ENCODE results near the gene MSH5.

MSH5 gene

GRCh38 chr6:31729515-31729978 is 10.3 kb upstream of the MSH5 start:
- Histone ChIP-seq H3K9me3 (ENCODE audit: control insufficient read depth in 5 of 5, low read length in 5 of 5) (no peaks in the 10 kb centered on the region), H3K4me1 (ENCODE audit: control insufficient read depth in 5 of 5, insufficient read depth in 5 of 5, low read length in 5 of 5) (peaks cover 11 to 75% (median 61%) of the 10 kb centered on the region in 5 donors), H3K36me3 (ENCODE audit: control insufficient read depth in 5 of 5, insufficient read depth in 5 of 5, low read length in 5 of 5) (peaks cover 20 to 66% (median 60%) of the 10 kb centered on the region in 5 donors), H3K27me3 (ENCODE audit: control insufficient read depth in 5 of 5, insufficient read depth in 4 of 5, low read length in 5 of 5) (no peaks in the 10 kb centered on the region), H3K4me3 (ENCODE audit: low read depth in 1 of 5, low read length in 5 of 5) (peak overlapping the region; percentile 93 to 98 (median 96)), H3K9ac (ENCODE audit: low read length in 5 of 5) (peak overlapping the region; percentile 77 to 91 (median 86)), H3K27ac (ENCODE audit: low read depth, low read length) (peak overlapping the region; percentile 97)

- peaks cover 11 to 81% (median 67%) of the 10 kb centered on the region in 5 donors for H3K4me1 ChIP-seq (ENCODE audit: control insufficient read depth in 5 of 5, insufficient read depth in 5 of 5, low read length in 5 of 5)
Observed at GRCh38 chr6:31729979-31730630, 9.7 kb upstream of the MSH5 start.

DNA sequence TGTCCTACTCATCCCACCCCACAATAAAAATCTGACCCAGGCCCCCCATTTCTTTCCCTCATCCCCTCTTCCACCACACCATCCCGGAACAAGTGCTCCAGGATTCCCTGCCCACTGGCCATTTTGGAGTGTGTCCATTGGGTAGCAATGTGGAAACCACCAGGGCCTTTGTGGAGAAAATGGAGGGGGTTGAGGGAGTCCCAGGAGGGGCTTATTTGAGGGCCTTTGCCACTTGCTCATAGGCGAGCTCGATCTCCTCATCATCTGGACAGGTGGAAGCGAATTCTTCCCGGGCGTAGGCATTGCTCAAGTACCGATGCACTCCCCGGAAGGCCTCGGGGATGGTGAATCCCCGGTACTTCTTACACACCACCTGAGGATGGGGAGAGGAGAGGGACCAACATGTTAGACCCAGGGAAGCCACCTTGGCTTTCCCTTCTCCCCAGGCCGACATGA is 9.1 kb upstream of the MSH5 start:
- peak overlapping the region in 2 of 5 donors; percentile 90 to 91 for H3K9ac ChIP-seq (ENCODE audit: low read length in 5 of 5)

More at GRCh38 chr6:31729979-31730630, 9.7 kb upstream of the MSH5 start:
- Histone ChIP-seq H3K27ac (ENCODE audit: low read depth, low read length) (peak overlapping the region; percentile 97), H3K9ac (ENCODE audit: low read length in 5 of 5) (peak overlapping the region in 4 of 5 donors; percentile 81 to 91 (median 88)), H3K27me3 (ENCODE audit: control insufficient read depth in 5 of 5, insufficient read depth in 4 of 5, low read length in 5 of 5) (no peaks in the 10 kb centered on the region), H3K4me3 (ENCODE audit: low read depth in 1 of 5, low read length in 5 of 5) (peak overlapping the region; percentile 93 to 98 (median 96)), H3K9me3 (ENCODE audit: control insufficient read depth in 5 of 5, low read length in 5 of 5) (no peaks in the 10 kb centered on the region), H3K36me3 (ENCODE audit: control insufficient read depth in 5 of 5, insufficient read depth in 5 of 5, low read length in 5 of 5) (peaks cover 20 to 65% (median 58%) of the 10 kb centered on the region in 5 donors)

DNA sequence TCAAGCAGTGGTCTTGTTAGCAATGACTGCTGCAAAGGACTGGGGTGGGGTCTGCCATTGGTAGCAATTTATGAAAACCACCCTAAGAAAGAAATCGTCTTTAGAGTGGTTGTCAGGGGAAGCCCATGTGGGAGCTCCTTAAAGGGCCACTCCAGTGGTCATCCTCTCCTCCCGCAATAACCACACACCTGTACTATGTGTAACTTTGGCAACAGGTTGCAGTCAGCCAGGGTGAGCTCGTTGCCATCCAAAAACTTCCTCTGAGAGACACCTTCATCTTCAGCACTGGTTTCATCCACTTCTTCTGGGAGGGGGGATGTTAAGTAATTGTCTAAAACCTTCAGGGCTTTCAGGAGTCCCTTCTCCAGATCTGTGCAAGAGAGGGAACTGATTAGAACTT is 7.8 kb upstream of the MSH5 start:
- Histone ChIP-seq H3K36me3 (ENCODE audit: control insufficient read depth in 5 of 5, insufficient read depth in 5 of 5, low read length in 5 of 5) (peaks cover 7 to 48% (median 42%) of the 10 kb centered on the region in 5 donors), H3K4me3 (ENCODE audit: low read depth in 1 of 5, low read length in 5 of 5) (no peak overlapping the region), H3K27ac (ENCODE audit: low read depth, low read length) (peak overlapping the region; percentile 97), H3K27me3 (ENCODE audit: control insufficient read depth in 5 of 5, insufficient read depth in 4 of 5, low read length in 5 of 5) (no peaks in the 10 kb centered on the region), H3K9ac (ENCODE audit: low read length in 5 of 5) (no peak overlapping the region), H3K9me3 (ENCODE audit: control insufficient read depth in 5 of 5, low read length in 5 of 5) (no peaks in the 10 kb centered on the region), H3K4me1 (ENCODE audit: control insufficient read depth in 5 of 5, insufficient read depth in 5 of 5, low read length in 5 of 5) (peaks cover 11 to 80% (median 67%) of the 10 kb centered on the region in 5 donors)

More for the DNA sequence above, 9.1 kb upstream of the MSH5 start:
- Histone ChIP-seq H3K4me3 (ENCODE audit: low read depth in 1 of 5, low read length in 5 of 5) (peak overlapping the region in 4 of 5 donors; percentile 36 to 98 (median 94)), H3K36me3 (ENCODE audit: control insufficient read depth in 5 of 5, insufficient read depth in 5 of 5, low read length in 5 of 5) (peaks cover 19 to 62% (median 56%) of the 10 kb centered on the region in 5 donors), H3K27me3 (ENCODE audit: control insufficient read depth in 5 of 5, insufficient read depth in 4 of 5, low read length in 5 of 5) (no peaks in the 10 kb centered on the region), H3K4me1 (ENCODE audit: control insufficient read depth in 5 of 5, insufficient read depth in 5 of 5, low read length in 5 of 5) (peaks cover 11 to 86% (median 72%) of the 10 kb centered on the region in 5 donors), H3K9me3 (ENCODE audit: control insufficient read depth in 5 of 5, low read length in 5 of 5) (no peaks in the 10 kb centered on the region), H3K27ac (ENCODE audit: low read depth, low read length) (peak overlapping the region; percentile 97)

- peak overlapping the region; percentile 100 for H3K27ac ChIP-seq (ENCODE audit: low read depth, low read length)
- peaks cover 7 to 37% (median 31%) of the 10 kb centered on the region in 5 donors for H3K36me3 ChIP-seq (ENCODE audit: control insufficient read depth in 5 of 5, insufficient read depth in 5 of 5, low read length in 5 of 5)
- H3K4me1 ChIP-seq (ENCODE audit: control insufficient read depth in 5 of 5, insufficient read depth in 5 of 5, low read length in 5 of 5), result peaks cover 13 to 80% (median 65%) of the 10 kb centered on the region in 5 donors
- peak overlapping the region in 4 of 5 donors; percentile 84 to 98 (median 95) for H3K4me3 ChIP-seq (ENCODE audit: low read depth in 1 of 5, low read length in 5 of 5)
- H3K9ac ChIP-seq (ENCODE audit: low read length in 5 of 5), result peak overlapping the region in 4 of 5 donors; percentile 97 to 100 (median 98)
- no peaks in the 10 kb centered on the region for H3K27me3 ChIP-seq (ENCODE audit: control insufficient read depth in 5 of 5, insufficient read depth in 4 of 5, low read length in 5 of 5)
- H3K9me3 ChIP-seq (ENCODE audit: control insufficient read depth in 5 of 5, low read length in 5 of 5), result no peaks in the 10 kb centered on the region
Observed at GRCh38 chr6:31733734-31734133, 6.1 kb upstream of the MSH5 start.

GRCh38 chr6:31734247-31734820 is 5.5 kb upstream of the MSH5 start:
- Histone ChIP-seq H3K9me3 (ENCODE audit: control insufficient read depth in 5 of 5, low read length in 5 of 5) (no peaks in the 10 kb centered on the region), H3K36me3 (ENCODE audit: control insufficient read depth in 5 of 5, insufficient read depth in 5 of 5, low read length in 5 of 5) (peaks cover 7 to 37% (median 31%) of the 10 kb centered on the region in 5 donors), H3K4me3 (ENCODE audit: low read depth in 1 of 5, low read length in 5 of 5) (peak overlapping the region; percentile 80 to 98 (median 93)), H3K27ac (ENCODE audit: low read depth, low read length) (peak overlapping the region; percentile 100), H3K4me1 (ENCODE audit: control insufficient read depth in 5 of 5, insufficient read depth in 5 of 5, low read length in 5 of 5) (peaks cover 13 to 80% (median 64%) of the 10 kb centered on the region in 5 donors), H3K27me3 (ENCODE audit: control insufficient read depth in 5 of 5, insufficient read depth in 4 of 5, low read length in 5 of 5) (no peaks in the 10 kb centered on the region), H3K9ac (ENCODE audit: low read length in 5 of 5) (peak overlapping the region; percentile 97 to 100 (median 98))

- Histone ChIP-seq H3K27ac (ENCODE audit: low read depth, low read length) (peak overlapping the region; percentile 100), H3K4me1 (ENCODE audit: control insufficient read depth in 5 of 5, insufficient read depth in 5 of 5, low read length in 5 of 5) (peaks cover 13 to 86% (median 68%) of the 10 kb centered on the region in 5 donors), H3K9me3 (ENCODE audit: control insufficient read depth in 5 of 5, low read length in 5 of 5) (no peaks in the 10 kb centered on the region), H3K27me3 (ENCODE audit: control insufficient read depth in 5 of 5, insufficient read depth in 4 of 5, low read length in 5 of 5) (no peaks in the 10 kb centered on the region), H3K36me3 (ENCODE audit: control insufficient read depth in 5 of 5, insufficient read depth in 5 of 5, low read length in 5 of 5) (peaks cover 7 to 37% (median 31%) of the 10 kb centered on the region in 5 donors), H3K4me3 (ENCODE audit: low read depth in 1 of 5, low read length in 5 of 5) (peak overlapping the region; percentile 80 to 98 (median 93)), H3K9ac (ENCODE audit: low read length in 5 of 5) (peak overlapping the region; percentile 97 to 100 (median 98))
Observed at GRCh38 chr6:31734821-31735406, 4.9 kb upstream of the MSH5 start.

DNA sequence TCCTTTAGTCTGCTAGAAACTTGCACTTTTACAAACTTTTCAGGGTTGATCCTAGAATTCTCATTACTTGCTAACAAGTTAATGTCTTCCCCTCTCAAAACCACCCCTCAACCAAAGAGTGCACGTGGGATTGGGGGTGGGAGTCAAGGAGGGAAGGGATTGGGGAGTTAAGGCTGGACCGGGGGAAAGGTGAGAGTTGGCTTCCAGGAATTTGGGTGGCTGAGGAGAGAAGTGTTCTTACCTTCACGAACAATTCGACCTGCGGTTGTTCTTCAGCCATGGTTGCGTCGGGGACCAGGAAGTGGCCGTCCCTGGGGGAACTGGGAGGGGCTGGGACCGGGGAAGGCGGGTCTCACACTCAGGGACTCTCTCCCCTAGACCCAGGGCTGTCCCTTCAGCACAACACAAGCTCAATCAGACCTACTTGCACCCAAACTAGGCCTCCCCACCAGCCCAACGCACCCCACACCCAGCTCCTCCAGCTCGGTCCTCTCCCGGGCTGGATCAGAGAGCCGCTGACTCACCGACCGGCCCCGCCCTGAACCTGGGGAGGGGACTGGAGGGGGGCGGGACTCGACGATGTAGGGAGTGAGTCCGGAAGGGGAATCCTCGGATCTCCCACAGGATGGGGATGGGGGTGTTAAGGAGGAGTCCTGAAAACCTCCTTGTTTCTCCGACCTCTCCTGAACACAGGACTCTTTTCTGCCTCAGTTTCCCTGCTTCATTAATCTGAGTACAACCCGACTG is 3.6 kb upstream of the MSH5 start, which contains the start of gene CLIC1:
TSS of gene CLIC1 (minus strand) at position 510 of the 747 bp plus-strand sequence. CDS start at position 280, 230 bp downstream.
- peak within 1 kb of the TSS; percentile 97 to 100 (median 98) for H3K9ac ChIP-seq (ENCODE audit: low read length in 5 of 5)
- peak within 1 kb of the TSS; percentile 100 for H3K27ac ChIP-seq (ENCODE audit: low read depth, low read length)
- no peaks in the 10 kb centered on the region for H3K9me3 ChIP-seq (ENCODE audit: control insufficient read depth in 5 of 5, low read length in 5 of 5)
- peaks cover 13 to 86% (median 71%) of the 10 kb centered on the region in 5 donors for H3K4me1 ChIP-seq (ENCODE audit: control insufficient read depth in 5 of 5, insufficient read depth in 5 of 5, low read length in 5 of 5)
- peak within 1 kb of the TSS; percentile 80 to 98 (median 93) for H3K4me3 ChIP-seq (ENCODE audit: low read depth in 1 of 5, low read length in 5 of 5)
- H3K27me3 ChIP-seq (ENCODE audit: control insufficient read depth in 5 of 5, insufficient read depth in 4 of 5, low read length in 5 of 5), result no peaks in the 10 kb centered on the region
- H3K36me3 ChIP-seq (ENCODE audit: control insufficient read depth in 5 of 5, insufficient read depth in 5 of 5, low read length in 5 of 5), result peaks cover 7 to 32% (median 27%) of the 10 kb centered on the region in 5 donors

- Histone ChIP-seq H3K27ac (ENCODE audit: low read depth, low read length) (peak overlapping the region; percentile 100), H3K9me3 (ENCODE audit: control insufficient read depth in 5 of 5, low read length in 5 of 5) (no peaks in the 10 kb centered on the region), H3K9ac (ENCODE audit: low read length in 5 of 5) (peak overlapping the region in 4 of 5 donors; percentile 71 to 100 (median 98)), H3K4me1 (ENCODE audit: control insufficient read depth in 5 of 5, insufficient read depth in 5 of 5, low read length in 5 of 5) (peaks cover 9 to 87% (median 71%) of the 10 kb centered on the region in 5 donors), H3K4me3 (ENCODE audit: low read depth in 1 of 5, low read length in 5 of 5) (peak overlapping the region; percentile 80 to 98 (median 93)), H3K36me3 (ENCODE audit: control insufficient read depth in 5 of 5, insufficient read depth in 5 of 5, low read length in 5 of 5) (peaks cover 3 to 25% (median 21%) of the 10 kb centered on the region in 5 donors), H3K27me3 (ENCODE audit: control insufficient read depth in 5 of 5, insufficient read depth in 4 of 5, low read length in 5 of 5) (no peaks in the 10 kb centered on the region)
Observed at GRCh38 chr6:31736768-31737314, 3.0 kb upstream of the MSH5 start.
